Subcutaneous adipose tissue (tissue), 4 donors: Measurements from ENCODE around the gene PTN. TPM values are rescaled to one million over a fixed set of nuclear protein-coding genes. Genes with fewer than 3 reads are reported as not detected.

Experiments
- total RNA-seq, 4 donors: library from RNA; depleted of rRNA; stranded (reverse); fragments of >200 nt; gene quantifications; one replicate each; pipeline ENCODE4 v1.1.0, GENCODE V29; 2016
- TF ChIP-seq, protein P1 (sequence below): fragments of 450-650 bp; IDR thresholded peaks from one replicate; pipeline ENCODE4 v1.5.1; 2016; ENCODE audit warnings: low read depth, mild to moderate bottlenecking, control low read depth, antibody characterized with exemption, moderate library complexity

The PTN gene
- total RNA-seq, 4 donors from 2014 or later = 2.5 TPM; not detected in 3

- TF ChIP-seq, protein P1, sequence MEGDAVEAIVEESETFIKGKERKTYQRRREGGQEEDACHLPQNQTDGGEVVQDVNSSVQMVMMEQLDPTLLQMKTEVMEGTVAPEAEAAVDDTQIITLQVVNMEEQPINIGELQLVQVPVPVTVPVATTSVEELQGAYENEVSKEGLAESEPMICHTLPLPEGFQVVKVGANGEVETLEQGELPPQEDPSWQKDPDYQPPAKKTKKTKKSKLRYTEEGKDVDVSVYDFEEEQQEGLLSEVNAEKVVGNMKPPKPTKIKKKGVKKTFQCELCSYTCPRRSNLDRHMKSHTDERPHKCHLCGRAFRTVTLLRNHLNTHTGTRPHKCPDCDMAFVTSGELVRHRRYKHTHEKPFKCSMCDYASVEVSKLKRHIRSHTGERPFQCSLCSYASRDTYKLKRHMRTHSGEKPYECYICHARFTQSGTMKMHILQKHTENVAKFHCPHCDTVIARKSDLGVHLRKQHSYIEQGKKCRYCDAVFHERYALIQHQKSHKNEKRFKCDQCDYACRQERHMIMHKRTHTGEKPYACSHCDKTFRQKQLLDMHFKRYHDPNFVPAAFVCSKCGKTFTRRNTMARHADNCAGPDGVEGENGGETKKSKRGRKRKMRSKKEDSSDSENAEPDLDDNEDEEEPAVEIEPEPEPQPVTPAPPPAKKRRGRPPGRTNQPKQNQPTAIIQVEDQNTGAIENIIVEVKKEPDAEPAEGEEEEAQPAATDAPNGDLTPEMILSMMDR = no peak
Observed at GRCh38 chr7:137342265-137342664, 1.3 kb downstream of the PTN start.

DNA sequence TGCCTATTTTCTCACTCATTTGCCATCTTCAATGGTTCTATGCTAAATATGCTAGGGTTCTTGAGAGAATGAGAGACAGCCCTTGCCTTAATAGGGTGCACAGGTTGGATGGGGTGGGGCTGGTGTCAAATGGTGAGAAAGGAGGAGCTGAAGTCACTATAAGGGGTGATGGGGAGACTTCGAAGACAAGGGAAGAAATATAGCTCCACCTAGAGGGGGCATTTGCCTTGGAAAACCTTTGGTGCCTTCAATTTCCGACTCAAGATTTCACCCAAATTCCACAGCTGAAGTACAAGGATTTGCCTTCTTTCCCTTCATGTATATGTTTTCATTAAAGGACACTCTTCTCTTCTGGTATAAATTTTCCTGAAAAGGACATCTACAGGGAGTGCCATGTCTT, 5.6 kb downstream of the PTN start:
- TF ChIP-seq, protein P1 = no peak

DNA sequence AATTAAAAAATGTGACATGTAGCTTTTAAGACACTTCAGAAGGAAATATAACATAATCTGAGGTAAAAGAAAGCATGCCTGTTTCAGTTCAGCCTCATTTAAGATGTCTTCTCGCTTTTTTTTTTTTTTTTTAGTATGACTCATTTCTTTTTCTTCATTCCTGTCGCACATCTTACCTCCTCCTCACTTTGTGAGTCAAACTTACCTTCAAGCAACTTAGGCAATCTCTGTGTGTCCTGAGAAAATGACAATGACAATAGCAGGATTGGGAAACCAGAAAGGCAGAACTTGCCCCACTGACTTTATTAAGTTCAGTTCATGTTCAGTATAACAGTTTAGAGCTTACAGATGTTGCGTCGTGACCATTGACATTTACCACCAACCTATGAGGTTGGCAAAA, 7.7 kb downstream of the PTN start:
- TF ChIP-seq, protein P1 = no peak

DNA sequence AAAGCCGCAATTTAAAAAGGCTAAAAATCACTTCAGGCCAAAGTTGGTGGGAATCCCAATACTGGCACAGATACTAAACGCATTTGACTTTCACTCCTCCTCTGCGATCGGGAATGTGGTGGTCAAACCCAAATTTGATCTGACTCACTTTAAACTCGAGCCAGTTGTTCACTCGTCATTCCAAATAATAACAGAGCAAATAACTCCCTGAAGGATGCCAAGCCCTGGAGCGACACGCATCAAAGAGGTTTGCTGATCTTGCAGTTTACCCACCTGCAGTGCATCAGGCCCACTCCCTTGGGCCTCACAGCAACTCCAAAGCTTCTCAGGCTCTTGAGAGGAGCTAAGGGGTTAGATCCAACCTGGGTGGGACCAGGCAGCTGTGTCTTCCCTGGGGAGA, 12.2 kb downstream of the PTN start:
- TF ChIP-seq, protein P1 = no peak

DNA sequence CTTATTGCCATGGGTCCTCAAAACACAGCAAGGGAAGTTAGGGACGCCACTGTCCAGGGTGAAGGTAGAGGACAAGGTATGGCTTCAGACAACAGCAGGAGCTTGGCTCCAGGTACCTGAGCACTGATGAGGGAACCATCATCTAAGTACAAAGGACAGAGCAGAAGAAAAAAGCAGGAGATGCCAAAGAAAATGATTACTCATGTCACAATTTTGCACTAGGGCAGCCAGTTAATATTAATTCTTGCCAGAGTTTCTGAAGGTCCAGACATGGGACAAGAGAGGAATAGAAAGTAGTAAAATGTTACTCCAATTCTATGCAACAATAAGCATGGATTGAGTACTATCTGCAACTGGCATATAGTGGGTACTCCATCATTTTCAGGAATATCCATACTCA, 14.1 kb downstream of the PTN start:
- TF ChIP-seq, protein P1 = no peak

DNA sequence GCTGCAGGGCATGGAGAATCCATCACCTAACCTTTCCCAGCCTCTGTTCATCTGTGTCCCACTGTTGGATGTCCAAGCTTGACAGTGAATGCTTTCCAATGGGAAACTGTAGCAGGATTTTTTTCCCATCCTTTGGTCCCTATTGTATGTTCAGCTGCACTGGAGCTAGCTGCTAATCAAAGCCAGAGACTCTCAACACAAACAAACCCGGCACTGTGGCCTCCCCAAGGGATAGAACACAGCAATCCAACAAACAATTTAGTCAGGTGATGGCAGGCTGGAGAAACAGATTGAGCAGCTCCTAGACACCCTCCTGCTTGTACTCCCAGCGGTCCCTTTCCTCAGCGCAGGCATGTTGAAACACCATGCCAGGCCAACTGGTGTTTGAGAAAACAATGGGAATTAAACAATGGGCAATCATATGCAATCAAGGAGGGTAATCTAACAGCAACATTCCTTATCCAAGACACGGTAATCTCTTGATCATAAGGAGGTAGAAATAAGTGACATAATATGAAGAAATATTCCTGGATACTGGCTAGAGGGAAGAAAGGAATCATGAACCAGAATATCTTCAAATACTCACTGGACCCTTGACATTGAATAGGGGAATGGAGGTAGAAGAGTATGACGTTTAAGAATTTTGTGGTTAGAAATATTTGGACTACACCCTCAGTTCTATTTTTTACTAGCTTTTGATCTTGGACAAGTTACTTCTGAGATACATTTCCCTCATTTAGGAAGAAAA, 15.0 kb downstream of the PTN start:
- TF ChIP-seq, protein P1 = no peak

DNA sequence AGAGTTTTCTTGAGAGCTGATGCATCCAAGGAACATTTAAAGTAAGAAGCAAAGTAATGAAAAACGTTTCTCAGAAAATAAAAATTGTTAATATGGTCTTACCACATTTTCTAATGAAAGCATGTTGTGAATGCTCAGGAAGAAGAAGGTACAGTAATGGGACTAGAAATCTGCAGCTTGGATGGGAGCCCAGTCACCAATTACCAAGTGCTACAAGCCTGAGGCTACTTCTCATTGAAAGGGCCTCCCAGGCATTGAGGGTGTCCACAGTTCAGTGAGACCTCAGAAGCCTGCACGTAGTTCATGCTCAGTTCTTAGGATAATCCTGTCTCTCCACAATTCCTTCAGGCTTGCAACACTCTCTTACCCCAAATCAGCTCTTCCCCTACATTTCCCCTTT, 17.6 kb downstream of the PTN start:
- TF ChIP-seq, protein P1 = no peak
